ENCODE measurements around the gene PTPRD. TPM values are rescaled to one million over a fixed set of nuclear protein-coding genes. Genes with fewer than 3 reads are reported as not detected.

PTPRD gene
- total RNA-seq, 2 experiments from 2014 or later, result not detected

DNA sequence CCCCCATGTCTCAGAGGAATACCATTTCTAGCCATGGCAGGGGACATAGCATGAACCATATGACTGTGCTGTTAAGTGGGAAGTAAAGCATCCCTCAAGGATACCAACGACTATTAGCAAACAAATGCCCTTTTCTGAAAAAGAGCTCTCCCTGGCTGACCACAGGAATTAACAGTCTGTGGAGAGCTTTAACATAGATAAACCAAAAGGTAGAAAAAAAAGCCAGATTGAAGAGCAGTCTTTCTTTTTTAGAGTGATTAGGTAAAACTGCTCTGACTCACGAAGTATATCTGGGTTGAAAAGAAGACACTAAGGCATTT, 2280.5 kb downstream of the PTPRD start:
- no peaks in the 10 kb centered on the region for H3K36me3 Mint-ChIP-seq (ENCODE audit: low read depth)
- no peak overlapping the region for H3K4me3 Mint-ChIP-seq
- H3K27ac Mint-ChIP-seq, result no peak overlapping the region
- no peak for DNase-seq
- ChIA-PET POLR2A (no interaction called here), CTCF (no interaction called here)
- no peaks in the 10 kb centered on the region for H3K4me1 Mint-ChIP-seq
- no peaks in the 10 kb centered on the region for H3K27me3 Mint-ChIP-seq
- H3K9me3 Mint-ChIP-seq, result peaks cover 4% of the 10 kb centered on the region

DNA sequence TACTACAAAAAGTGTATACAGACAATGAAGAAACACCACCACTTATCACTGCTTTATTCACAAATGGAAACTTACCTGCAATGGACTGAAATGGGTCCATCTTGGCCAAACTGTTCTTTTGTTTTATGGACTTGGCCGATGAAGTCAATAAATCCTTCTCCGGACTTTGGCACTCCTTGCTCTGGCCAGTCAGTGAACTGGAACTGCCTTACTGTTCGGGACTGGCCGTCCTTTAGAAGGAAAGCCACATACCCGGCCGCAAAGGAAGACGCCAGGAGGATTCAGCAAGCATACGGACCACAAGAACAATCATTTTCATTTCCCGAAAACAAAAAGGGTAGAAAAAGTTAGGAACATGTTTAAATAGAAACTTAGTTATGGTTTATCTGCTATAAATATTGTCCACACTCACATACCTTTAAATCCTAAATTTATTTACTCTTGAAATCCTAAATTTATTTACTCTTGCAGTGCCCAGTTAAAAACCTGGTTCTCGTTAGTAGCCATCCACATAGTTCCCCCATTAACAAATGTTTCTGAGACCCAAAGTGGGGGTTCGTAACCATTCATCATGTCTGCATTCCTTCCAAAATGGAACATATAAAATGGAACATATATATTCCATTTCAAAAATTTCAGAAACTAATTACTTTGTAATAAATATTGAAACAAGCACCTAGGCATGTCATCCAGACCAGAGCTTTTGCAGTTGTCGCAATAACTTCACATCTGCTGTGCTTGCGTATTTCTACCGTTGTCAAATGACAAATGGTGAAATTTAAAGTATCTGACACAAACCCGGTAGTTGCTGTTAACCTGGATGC, 2281.1 kb downstream of the PTPRD start:
- POLR2A ChIA-PET, result no interaction called here
- CTCF ChIA-PET, result no interaction called here
- no peak overlapping the region for H3K27ac Mint-ChIP-seq
- H3K4me3 Mint-ChIP-seq, result no peak overlapping the region
- H3K9me3 Mint-ChIP-seq, result peaks cover 4% of the 10 kb centered on the region
- no peak for DNase-seq
- no peaks in the 10 kb centered on the region for H3K36me3 Mint-ChIP-seq (ENCODE audit: low read depth)
- H3K27me3 Mint-ChIP-seq, result no peaks in the 10 kb centered on the region
- H3K4me1 Mint-ChIP-seq, result no peaks in the 10 kb centered on the region

DNA sequence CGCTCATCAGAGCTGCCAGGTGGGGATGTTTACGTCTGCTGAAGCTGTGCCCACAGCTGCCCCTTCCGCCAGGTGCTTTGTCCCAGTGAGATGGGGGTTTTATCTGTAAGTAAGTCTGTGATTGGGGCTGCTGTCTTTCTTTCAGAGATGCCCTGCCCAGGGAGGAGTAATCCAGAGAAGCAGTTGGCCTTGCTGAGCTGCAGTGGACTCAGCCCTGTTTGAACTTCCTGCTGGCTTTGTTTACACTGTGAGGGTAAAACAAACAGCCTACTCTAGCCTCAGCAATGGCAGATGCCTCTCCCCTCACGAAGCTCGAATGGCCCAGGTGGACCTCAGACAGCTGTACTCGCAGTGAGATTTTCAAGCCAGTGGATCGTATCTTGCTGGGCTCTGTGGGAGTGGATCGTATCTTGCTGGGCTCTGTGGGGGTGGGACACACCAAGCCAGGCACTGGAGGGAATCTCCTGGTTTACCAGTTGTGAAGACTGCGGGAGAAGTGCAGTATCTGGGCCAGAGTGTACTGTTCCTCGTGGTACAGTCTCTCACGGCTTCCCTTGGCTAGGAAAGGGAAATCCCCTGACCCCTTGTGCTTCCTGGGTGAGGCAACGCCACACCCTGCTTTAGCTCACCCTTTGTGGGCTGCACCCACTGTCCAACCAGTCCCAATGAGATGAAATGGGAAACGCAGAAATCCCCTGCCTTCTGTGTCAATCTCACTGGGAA, 2283.1 kb downstream of the PTPRD start:
- Mint-ChIP-seq H3K4me1 (no peaks in the 10 kb centered on the region), H3K4me3 (no peak overlapping the region), H3K27ac (no peak overlapping the region), H3K27me3 (no peaks in the 10 kb centered on the region), H3K9me3 (peaks cover 5% of the 10 kb centered on the region), H3K36me3 (ENCODE audit: low read depth) (no peaks in the 10 kb centered on the region)
- ChIA-PET CTCF (no interaction called here), POLR2A (no interaction called here)
- no peak for DNase-seq

DNA sequence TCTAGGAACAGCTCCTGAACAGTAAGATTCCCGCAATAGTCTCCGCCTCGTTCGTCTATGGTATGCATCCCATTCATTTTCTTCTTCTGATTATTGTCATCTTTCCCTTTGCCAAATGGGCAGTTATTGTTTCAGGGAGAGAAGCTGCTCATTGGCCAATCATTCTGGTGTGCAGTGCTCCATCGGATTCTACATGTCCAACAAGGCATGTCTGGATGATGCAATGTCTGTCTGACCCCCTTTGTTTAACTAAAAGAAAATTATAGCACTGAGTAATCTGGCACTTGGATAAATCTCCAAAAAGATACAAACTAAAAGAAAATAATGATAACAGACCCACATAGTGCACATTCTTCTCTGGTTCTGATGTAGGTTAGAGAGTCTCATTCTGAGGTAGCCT, 2297.6 kb downstream of the PTPRD start:
- Mint-ChIP-seq H3K4me3 (no peak overlapping the region), H3K4me1 (no peaks in the 10 kb centered on the region), H3K9me3 (no peaks in the 10 kb centered on the region), H3K27me3 (no peaks in the 10 kb centered on the region), H3K36me3 (ENCODE audit: low read depth) (no peaks in the 10 kb centered on the region), H3K27ac (no peak overlapping the region)
- ChIA-PET CTCF (no interaction called here), POLR2A (no interaction called here)
- DNase-seq, result no peak

DNA sequence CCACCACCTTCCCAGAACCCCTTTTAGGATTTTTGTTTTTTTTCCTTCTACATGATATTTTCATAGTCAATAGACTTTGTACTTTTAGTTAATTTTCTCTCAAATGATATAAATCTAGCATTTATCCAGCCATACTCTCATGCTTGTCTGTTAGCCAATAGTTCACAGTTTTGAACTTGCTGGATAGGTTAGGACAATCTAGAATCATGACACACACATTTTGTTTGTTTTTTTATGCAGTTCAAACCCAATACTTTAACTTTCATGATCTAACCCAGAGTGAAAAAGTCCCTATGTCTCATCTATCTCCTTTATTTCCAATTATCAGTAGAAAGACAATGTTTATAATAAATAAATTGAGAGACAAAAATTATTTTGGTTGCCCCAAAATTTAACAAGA, 2303.5 kb downstream of the PTPRD start:
- Mint-ChIP-seq H3K4me1 (no peaks in the 10 kb centered on the region), H3K27ac (no peak overlapping the region), H3K9me3 (peaks cover 2% of the 10 kb centered on the region), H3K4me3 (no peak overlapping the region), H3K27me3 (peaks cover 2% of the 10 kb centered on the region), H3K36me3 (ENCODE audit: low read depth) (no peaks in the 10 kb centered on the region)
- ChIA-PET CTCF (no interaction called here), POLR2A (no interaction called here)
- DNase-seq, result no peak

DNA sequence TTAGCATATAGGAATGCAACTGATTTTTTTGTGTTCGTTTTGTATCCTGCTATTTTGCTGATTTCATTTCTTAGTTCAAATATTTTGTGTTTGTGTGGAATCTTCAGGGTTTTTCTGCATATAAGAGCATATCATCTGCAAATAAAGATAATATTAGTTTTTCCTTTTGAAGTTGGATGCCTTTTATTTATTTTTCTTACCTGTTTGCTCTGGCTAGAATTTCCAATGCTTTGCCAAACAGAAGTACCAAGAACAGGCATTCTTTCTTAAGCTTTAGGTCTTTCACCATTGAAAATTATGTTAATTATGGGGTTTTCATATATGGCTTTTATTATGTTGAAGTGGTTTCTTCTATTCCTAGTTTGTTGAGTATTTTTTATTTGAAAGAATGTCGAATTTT, 2308.1 kb downstream of the PTPRD start:
- POLR2A ChIA-PET, result no interaction called here
- no peak overlapping the region for H3K27ac Mint-ChIP-seq

DNA sequence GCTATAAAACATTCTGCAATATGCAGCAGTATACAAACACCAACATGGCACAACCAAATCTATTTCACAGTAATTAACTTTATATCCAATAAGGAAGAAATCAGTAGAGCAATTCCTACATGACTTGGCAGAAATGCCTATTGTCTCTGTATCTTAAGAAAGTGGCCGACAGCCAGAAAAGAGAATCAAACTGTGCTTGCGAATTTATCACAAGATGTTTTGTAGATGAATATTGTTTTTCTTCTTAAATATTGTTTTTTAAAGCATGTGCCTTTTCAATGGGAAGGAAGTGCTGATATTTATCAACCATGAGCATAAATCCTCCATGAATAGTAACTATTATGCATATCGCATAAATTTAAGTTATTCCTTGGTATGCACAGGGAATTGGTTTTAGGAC, 2311.5 kb downstream of the PTPRD start:
- H3K27me3 Mint-ChIP-seq, result no peaks in the 10 kb centered on the region
- no peak for DNase-seq
- H3K4me3 Mint-ChIP-seq, result no peak overlapping the region
- no peaks in the 10 kb centered on the region for H3K4me1 Mint-ChIP-seq
- ChIA-PET POLR2A (no interaction called here), CTCF (no interaction called here)
- no peaks in the 10 kb centered on the region for H3K36me3 Mint-ChIP-seq (ENCODE audit: low read depth)
- no peaks in the 10 kb centered on the region for H3K9me3 Mint-ChIP-seq
- H3K27ac Mint-ChIP-seq, result no peak overlapping the region

More for the DNA sequence above, 2308.1 kb downstream of the PTPRD start:
- peaks cover 2% of the 10 kb centered on the region for H3K27me3 Mint-ChIP-seq
- CTCF ChIA-PET, result no interaction called here
- H3K4me3 Mint-ChIP-seq, result no peak overlapping the region
- H3K4me1 Mint-ChIP-seq, result no peaks in the 10 kb centered on the region
- no peaks in the 10 kb centered on the region for H3K36me3 Mint-ChIP-seq (ENCODE audit: low read depth)
- H3K9me3 Mint-ChIP-seq, result peaks cover 2% of the 10 kb centered on the region
- DNase-seq, result no peak

DNA sequence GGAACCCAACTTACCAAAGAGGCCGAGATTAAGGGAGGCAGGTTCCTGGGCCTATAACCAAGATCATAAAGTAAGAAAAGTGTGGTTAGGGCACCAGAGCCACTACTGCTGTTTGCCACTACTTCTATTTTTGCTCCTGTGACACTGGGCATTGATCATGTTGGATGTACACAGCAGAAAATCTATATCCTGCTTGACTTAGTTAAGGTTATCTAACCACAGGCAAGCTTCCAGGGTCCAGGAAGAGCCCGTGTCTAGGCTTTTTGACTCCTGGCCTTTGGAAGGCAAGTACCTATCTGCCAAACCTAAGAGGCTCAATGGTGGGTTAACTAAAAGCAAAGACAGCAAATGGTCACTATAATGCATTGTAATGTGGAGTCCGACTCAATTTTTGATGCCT, 2315.8 kb downstream of the PTPRD start:
- POLR2A ChIA-PET, result no interaction called here
- CTCF ChIA-PET, result no interaction called here

DNA sequence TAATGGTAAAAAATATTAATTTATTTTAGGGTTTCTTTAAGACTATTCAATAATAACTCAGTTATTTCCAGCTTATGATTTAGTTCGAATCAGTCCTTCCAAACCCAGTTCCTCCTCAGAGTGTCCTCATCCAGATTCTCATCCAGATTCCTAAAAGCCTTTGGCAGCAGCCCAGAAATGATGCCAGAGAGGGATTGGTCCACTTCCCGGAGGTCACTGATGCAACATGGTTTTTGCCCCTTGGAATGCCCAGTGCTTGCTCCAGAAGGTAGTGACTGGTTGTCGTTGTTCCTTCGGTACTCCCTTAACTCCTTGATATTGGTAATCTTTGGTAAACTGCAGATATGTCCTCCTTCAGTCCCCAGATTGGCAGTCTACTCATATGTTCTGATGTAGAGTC, 2320.1 kb downstream of the PTPRD start:
- H3K4me3 Mint-ChIP-seq, result no peak overlapping the region
- POLR2A ChIA-PET, result no interaction called here

More for the DNA sequence above, 2315.8 kb downstream of the PTPRD start:
- Mint-ChIP-seq H3K36me3 (ENCODE audit: low read depth) (no peaks in the 10 kb centered on the region), H3K27ac (no peak overlapping the region), H3K9me3 (no peaks in the 10 kb centered on the region), H3K4me1 (no peaks in the 10 kb centered on the region), H3K4me3 (no peak overlapping the region), H3K27me3 (no peaks in the 10 kb centered on the region)
- no peak for DNase-seq

DNA sequence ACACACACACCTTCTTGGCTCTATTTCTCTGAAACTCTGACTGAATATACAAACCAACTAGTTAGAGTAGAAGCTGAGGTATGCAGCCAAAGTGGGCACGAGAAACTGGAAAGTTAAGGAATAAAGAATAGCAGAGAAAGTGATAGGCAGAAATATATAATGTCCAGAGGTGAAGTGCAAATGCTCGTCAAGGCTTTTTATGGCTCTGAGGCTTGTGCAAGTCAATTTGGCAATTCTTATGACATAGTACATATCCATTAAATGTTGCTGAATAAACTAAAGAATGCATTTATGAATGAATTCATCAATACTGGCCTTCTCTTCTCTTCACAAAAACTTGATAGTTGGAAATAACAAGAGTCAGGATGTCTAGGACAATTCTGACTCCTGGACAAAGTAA, 2323.1 kb downstream of the PTPRD start:
- H3K36me3 Mint-ChIP-seq (ENCODE audit: low read depth), result no peaks in the 10 kb centered on the region
- CTCF ChIA-PET, result no interaction called here
- POLR2A ChIA-PET, result no interaction called here

More for the DNA sequence above, 2320.1 kb downstream of the PTPRD start:
- no peaks in the 10 kb centered on the region for H3K36me3 Mint-ChIP-seq (ENCODE audit: low read depth)
- CTCF ChIA-PET, result no interaction called here
- no peak overlapping the region for H3K27ac Mint-ChIP-seq
- no peak for DNase-seq
- H3K4me1 Mint-ChIP-seq, result no peaks in the 10 kb centered on the region
- no peaks in the 10 kb centered on the region for H3K9me3 Mint-ChIP-seq
- H3K27me3 Mint-ChIP-seq, result no peaks in the 10 kb centered on the region

DNA sequence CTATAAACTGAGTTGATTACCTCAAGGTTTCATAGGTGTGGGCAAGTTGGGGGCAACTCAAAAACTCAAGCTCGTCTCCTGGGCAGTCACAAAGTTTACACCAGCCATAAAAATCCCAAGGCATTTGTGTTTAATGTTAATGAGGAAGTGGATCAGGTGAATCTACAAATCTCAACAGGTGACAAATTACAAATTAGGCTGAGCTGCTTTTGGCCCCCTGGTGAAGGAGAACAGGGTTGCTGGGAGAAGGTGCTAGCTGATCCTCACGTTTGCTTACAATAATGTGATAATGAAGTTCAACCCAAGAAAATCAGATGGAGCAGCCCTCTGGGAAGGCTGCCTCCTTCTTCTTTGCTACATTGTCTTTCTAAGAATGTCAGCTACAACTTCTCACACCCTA, 2324.8 kb downstream of the PTPRD start:
- H3K9me3 Mint-ChIP-seq, result peaks cover 3% of the 10 kb centered on the region
- H3K4me1 Mint-ChIP-seq, result peaks cover 6% of the 10 kb centered on the region
- ChIA-PET POLR2A (no interaction called here), CTCF (no interaction called here)
- H3K27me3 Mint-ChIP-seq, result no peaks in the 10 kb centered on the region
- H3K4me3 Mint-ChIP-seq, result no peak overlapping the region
- H3K27ac Mint-ChIP-seq, result no peak overlapping the region
- no peaks in the 10 kb centered on the region for H3K36me3 Mint-ChIP-seq (ENCODE audit: low read depth)
- no peak for DNase-seq

More for the DNA sequence above, 2323.1 kb downstream of the PTPRD start:
- Mint-ChIP-seq H3K27me3 (no peaks in the 10 kb centered on the region), H3K4me3 (no peak overlapping the region), H3K4me1 (peaks cover 6% of the 10 kb centered on the region), H3K27ac (no peak overlapping the region), H3K9me3 (no peaks in the 10 kb centered on the region)
- DNase-seq, result no peak

DNA sequence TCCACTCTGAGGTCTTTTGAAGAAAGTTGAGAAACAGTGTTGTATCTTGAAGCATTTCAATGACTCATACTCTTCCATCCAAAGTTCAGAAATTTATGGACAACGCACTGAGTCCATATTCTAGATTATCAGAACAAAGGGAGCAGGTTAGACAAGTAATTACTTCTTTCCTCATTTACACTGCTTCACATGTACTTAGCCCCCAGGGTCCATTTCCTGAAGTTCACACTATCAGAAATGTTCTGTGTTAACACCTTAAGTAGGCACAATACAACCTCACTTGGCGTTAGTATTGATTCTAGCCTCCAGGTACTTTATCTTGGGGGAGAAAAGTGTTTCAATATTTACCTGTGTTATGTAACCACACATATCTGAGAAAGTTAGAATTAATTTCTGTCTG, 2325.3 kb downstream of the PTPRD start:
- DNase-seq, result no peak
- H3K27me3 Mint-ChIP-seq, result no peaks in the 10 kb centered on the region
- ChIA-PET POLR2A (no interaction called here), CTCF (no interaction called here)
- H3K9me3 Mint-ChIP-seq, result peaks cover 5% of the 10 kb centered on the region
- no peaks in the 10 kb centered on the region for H3K36me3 Mint-ChIP-seq (ENCODE audit: low read depth)
- peaks cover 6% of the 10 kb centered on the region for H3K4me1 Mint-ChIP-seq
- no peak overlapping the region for H3K4me3 Mint-ChIP-seq
- H3K27ac Mint-ChIP-seq, result no peak overlapping the region

DNA sequence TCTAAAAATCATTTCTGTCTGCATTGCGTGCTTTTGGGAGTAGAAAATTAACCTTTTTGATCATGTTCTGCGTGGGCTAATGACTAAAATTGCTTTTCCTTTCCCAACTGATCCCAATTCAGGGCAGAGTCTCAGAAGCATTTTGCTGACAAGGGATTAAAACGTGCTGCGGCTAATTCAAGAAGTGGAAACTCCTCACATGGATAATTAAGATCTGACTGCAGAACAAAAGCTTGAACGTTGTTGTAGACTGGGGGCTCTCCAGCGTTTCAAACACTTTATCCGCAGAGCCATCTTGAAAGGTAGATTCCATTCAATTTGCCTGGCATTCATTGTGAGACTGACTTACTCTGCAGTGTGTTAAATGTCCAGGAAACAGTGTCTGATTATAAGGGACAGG, 2327.9 kb downstream of the PTPRD start:
- Mint-ChIP-seq H3K27me3 (no peaks in the 10 kb centered on the region), H3K4me1 (peaks cover 6% of the 10 kb centered on the region), H3K4me3 (no peak overlapping the region), H3K27ac (no peak overlapping the region), H3K9me3 (peaks cover 5% of the 10 kb centered on the region), H3K36me3 (ENCODE audit: low read depth) (no peaks in the 10 kb centered on the region)
- POLR2A ChIA-PET, result no interaction called here
- CTCF ChIA-PET, result no interaction called here
- no peak for DNase-seq

DNA sequence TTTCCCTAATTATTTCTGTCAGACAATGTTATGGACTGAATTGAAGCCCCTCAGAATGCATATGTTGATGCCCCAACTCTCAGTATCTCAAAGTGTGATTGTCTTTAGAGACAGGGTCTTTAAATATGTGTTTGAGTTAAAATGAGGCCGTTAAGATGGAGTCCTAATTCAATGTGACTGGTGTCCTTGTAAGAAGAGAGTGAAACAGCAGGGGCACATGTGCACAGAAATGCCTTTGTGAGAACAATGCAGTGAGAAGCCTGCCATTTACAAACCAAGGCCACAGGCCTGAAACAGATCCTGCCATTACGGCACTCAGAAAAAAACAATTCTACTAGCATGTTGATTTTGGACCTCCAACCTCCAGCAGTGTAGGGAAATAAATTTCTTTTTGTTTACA, 2330.3 kb downstream of the PTPRD start:
- Mint-ChIP-seq H3K4me3 (no peak overlapping the region), H3K9me3 (peaks cover 5% of the 10 kb centered on the region), H3K36me3 (ENCODE audit: low read depth) (no peaks in the 10 kb centered on the region), H3K27ac (no peak overlapping the region), H3K4me1 (peaks cover 6% of the 10 kb centered on the region), H3K27me3 (no peaks in the 10 kb centered on the region)
- ChIA-PET POLR2A (no interaction called here), CTCF (no interaction called here)
- DNase-seq, result no peak

Measured in activated CD4-positive, alpha-beta memory T cell treated with anti-CD3 and anti-CD28 coated beads, Interleukin-2, amount 10 ng/mL, durations not matched to agents 7 days and 5 days (primary cell).